Activated CD4-positive, CD25-positive, alpha-beta regulatory T cell treated with anti-CD3 and anti-CD28 coated beads, Interleukin-2, amount 50 U/mL, for 72 hours (primary cell): ENCODE measurements around the gene BPTF.
"Not testable (repeated sequence)": the region's sequence is repeated elsewhere in the genome, so short reads cannot be mapped to it uniquely, and the experiment has no call there.

ENCODE experiments used
- DNase-seq: peaks from one replicate; pipeline ENCODE4 v3.0.0; 2021

BPTF gene

DNA sequence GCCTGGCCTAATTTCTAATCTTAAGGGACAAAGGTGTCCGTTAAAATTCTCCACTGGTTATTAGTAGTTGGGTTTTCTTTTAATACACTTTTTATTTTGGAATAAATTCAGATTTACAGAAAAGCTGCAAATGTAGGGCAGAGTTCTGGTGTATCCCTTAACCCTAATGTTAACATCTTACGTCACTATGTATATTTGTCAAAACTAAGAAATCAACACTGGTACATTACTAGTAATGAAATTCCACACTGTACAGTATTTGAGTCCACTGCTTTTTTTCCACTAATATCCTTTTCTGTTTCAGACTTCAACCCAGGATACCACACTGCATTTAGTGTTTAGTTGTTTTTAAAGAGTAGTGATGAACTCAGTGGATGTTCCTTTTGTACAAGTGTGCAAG is 191.5 kb downstream of the BPTF start:
- DNase-seq = no peak

GRCh38 chr17:68018493-68018892 is 193.2 kb downstream of the BPTF start:
- not testable (repeated sequence) for DNase-seq

- DNase-seq = no peak
These were observed 194.0 kb downstream of the BPTF start for GRCh38 chr17:68019336-68019674.

DNA sequence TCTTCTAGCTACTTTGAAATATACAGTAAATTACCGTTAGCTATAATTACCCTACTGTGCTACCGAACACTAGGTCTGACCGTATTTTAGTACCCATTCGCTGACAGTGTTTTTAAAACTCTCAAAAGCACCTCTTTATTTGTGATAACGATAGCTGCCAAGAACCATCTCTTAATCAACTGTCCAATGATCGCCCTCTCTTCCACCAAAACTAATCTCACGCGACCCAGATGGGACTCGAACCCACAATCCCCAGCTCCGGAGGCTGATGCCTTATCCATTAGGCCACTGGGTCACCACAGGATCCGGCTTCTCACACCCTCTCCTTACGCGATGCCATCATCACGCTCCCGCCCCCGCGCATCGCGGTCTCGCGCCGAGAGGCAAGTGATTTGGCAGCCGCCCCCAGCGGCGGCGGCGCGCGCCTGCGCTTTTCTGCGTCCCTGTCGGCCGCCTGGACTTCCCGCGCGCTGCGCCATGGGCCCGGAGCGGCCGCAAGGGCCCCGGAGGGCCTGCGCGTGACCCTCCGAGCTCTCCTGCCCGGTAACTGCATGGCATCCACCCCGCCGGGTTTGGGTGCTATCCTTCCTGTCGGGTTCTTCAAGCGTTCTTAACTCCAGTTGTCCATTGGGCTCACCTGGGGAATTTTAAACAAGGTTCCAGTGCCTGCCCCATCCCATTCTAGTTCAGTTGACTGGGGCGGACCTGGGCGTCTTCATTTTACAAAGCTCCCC is 194.5 kb downstream of the BPTF start:
- DNase-seq = peak; percentile 100

- DNase-seq = no peak
These were observed 195.1 kb downstream of the BPTF start for GRCh38 chr17:68020409-68020756.

DNA sequence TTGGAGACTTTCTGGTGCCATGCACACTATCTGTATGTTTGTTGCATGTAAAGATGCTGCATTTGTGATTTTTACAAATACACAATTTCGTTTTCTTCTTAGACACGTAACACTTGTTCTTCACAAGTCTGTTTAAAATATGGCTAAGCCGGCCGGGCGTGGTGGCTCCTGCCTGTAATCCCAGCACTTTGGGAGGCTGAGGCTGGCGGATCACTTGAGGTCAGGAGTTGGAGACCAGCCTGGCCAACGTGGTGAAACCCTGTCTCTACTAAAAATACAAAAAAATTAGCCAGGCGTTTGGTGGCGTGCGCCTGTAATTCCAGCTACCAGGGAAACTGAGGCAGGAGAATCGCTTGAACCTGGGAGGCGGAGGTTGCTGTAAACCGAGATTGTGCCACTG is 195.5 kb downstream of the BPTF start:
- not testable (repeated sequence) for DNase-seq

DNA sequence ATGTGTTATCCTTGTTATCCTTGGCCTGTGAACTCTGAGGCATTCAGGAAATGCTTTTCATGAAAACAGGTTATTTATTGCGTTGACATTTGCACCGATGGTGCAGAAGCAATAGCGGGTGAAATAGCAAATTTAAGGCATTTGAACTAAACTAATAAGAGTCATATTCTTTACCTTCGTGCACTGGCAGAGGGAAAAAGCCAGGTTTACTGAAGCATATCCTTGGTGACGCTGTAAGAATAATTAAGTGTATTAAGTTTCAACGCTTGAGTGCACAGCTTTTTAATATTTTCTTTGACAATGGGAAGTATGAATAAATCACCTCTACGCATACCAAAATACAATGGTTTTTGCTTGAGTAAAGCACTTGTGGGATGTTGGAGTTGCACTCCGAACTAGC is 196.7 kb downstream of the BPTF start:
- DNase-seq = no peak

DNA sequence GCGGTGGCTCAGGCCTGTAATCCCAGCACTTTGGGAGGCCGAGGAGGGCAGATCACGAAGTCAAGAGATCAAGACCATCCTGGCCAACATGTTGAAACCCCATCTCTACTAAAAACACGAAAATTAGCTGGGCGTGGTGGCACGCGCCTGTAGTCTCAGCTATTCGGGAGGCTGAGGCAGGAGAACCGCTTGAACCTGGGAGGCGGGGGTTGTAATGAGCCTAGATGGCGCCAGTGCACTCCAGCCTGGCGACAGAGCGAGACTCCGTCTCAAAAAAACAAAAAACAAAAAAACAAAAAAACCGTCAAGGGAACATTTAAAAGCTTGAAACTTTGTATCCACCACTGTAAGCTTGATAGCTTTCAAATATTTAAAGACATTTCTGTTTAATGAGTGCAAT is 197.2 kb downstream of the BPTF start:
- not testable (repeated sequence) for DNase-seq

DNA sequence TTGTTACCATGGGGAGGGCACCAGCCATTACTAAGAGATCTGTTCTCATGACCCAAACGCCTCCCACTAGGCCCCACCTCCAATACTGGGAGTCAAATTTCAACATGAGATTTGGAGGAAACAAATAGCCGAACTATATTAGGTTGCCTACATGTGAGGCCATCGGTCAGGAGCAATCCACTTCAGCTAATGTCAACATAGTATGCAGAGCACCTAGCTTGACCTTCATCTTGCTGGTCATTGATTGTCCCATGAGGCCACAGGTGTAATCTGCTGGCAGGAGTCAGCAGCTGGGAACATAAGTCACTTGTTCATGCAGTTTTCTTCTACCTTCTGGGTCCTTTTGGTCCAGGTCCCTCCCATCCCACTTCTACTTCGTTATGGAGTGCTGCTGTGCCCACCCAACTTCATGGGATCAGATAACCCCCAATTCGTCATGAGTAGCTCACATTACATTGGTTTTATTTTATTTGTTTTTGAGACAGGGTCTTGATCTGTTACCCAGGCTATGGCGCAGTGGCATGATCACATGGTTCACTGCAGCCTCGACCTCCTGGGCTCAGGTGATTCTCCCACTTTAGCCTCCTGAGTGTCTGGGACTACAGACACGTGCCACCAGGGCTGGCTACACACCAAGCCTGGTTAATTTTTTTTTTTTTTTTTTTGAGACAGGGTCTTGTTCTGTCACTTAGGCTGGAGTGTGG is 204.4 kb downstream of the BPTF start:
- DNase-seq = no peak
